MCF 10A (cell line): ENCODE measurements around the gene ARHGAP40. TPM values are rescaled to one million over a fixed set of nuclear protein-coding genes. Genes with fewer than 3 reads are reported as not detected.

Experiments
- BruUV-seq: library from RNA; stranded (reverse); fragments of 400-500 nt; replicated peaks from 2 replicates; lab custom pipeline; 2021; lab: Mats Ljungman, UMichigan
- CTCF ChIA-PET: fragments of 300-600 bp; sonication (Branson Sonifier 250); formaldehyde crosslinking; extraction: SDS; loops from one replicate; lab custom pipeline; 2021; ENCODE audit warnings: antibody characterized with exemption, inconsistent platforms; lab: Yijun Ruan, JAX
- POLR2A ChIA-PET: fragments of 300-600, 350-650 bp; sonication (Branson Sonifier 250); formaldehyde crosslinking; extraction: SDS; loops from one replicate; lab custom pipeline; 2020; ENCODE audit warnings: antibody characterized with exemption, inconsistent platforms; lab: Yijun Ruan, JAX
- DNase-seq: peaks from one replicate; pipeline ENCODE4 v3.0.0-alpha.2; 2018; ENCODE audit not compliant: unreplicated experiment
- H3K27ac Mint-ChIP-seq: one replicate; pipeline ENCODE4 v1.8.0; 2022; ENCODE audit warnings: mild to moderate bottlenecking, low read depth, mixed read lengths; ENCODE audit not compliant: unreplicated experiment
- H3K27me3 Mint-ChIP-seq: one replicate; pipeline ENCODE4 v1.8.0; 2022; ENCODE audit warnings: mixed read lengths; ENCODE audit not compliant: insufficient read depth, unreplicated experiment
- H3K36me3 Mint-ChIP-seq: one replicate; pipeline ENCODE4 v1.8.0; 2022; ENCODE audit warnings: mild to moderate bottlenecking, moderate library complexity, mixed read lengths; ENCODE audit not compliant: insufficient read depth, unreplicated experiment
- H3K4me1 Mint-ChIP-seq: one replicate; pipeline ENCODE4 v1.8.0; 2022; ENCODE audit warnings: mixed read lengths; ENCODE audit not compliant: insufficient read depth, unreplicated experiment
- H3K4me3 Mint-ChIP-seq: one replicate; pipeline ENCODE4 v1.8.0; 2022; ENCODE audit warnings: mild to moderate bottlenecking, moderate library complexity, mixed read lengths; ENCODE audit not compliant: unreplicated experiment
- H3K9me3 Mint-ChIP-seq: one replicate; pipeline ENCODE4 v1.8.0; 2022; ENCODE audit warnings: mixed read lengths; ENCODE audit not compliant: unreplicated experiment
- intact Hi-C: fragments of 100-400 bp; cut with micrococcal nuclease; formaldehyde crosslinking; loops from 2 replicates; pipeline ENCODE4 v1.14.1; 2022
- total RNA-seq: library from RNA; stranded (reverse); gene quantifications from 2 replicates; pipeline ENCODE4 v1.2.3, GENCODE V29; 2022
- TF ChIP-seq, protein P1 (sequence below): fragments of 200-600 bp; IDR thresholded peaks from one replicate; pipeline ENCODE4 v1.8.0; 2022; ENCODE audit warnings: antibody characterized with exemption, mild to moderate bottlenecking; ENCODE audit not compliant: unreplicated experiment

Gene ARHGAP40
- total RNA-seq, 1 experiment from 2014 or later = not detected

DNA sequence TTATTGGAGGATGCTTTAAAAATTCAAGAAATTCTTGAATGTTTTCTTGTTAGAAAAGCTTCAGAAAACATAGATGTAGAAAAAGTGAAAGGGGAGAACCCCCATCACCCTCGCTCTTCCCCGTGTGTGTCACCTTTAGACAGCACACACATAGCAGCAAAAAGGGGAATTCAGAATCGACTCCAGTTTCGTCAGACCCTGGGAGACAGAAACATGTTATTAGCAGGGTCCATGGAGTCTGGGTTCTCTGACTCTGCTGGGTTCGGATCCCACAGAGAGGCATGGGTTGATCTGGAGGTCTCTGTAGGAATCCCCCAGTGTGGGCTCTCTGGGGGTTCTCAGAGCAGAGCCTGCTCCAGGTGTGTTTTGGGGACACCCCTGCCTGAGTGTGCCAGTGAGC lies 43.7 kb downstream of the ARHGAP40 start:
- ChIA-PET POLR2A (interaction anchor here (1.2 kb wide), 1 partner anchor 103 kb away, joined by 4 read pairs; the partner anchor contains the start of gene ACTR5), CTCF (interaction anchor here (0.6 to 17.3 kb wide), 27 partner anchors 8 to 1797 kb away, joined by 3 to 389 read pairs (median 4); partner anchors contain the start of gene ACTR5)
- no peaks in the 10 kb centered on the region for H3K9me3 Mint-ChIP-seq
- intact Hi-C loops = no loop called here
- H3K4me3 Mint-ChIP-seq = no peak overlapping the region
- DNase-seq = no peak
- H3K27me3 Mint-ChIP-seq = peaks cover 51% of the 10 kb centered on the region
- BruUV-seq = no TSS peak
- H3K4me1 Mint-ChIP-seq = peaks cover 9% of the 10 kb centered on the region
- no peaks in the 10 kb centered on the region for H3K36me3 Mint-ChIP-seq
- TF ChIP-seq, protein P1, sequence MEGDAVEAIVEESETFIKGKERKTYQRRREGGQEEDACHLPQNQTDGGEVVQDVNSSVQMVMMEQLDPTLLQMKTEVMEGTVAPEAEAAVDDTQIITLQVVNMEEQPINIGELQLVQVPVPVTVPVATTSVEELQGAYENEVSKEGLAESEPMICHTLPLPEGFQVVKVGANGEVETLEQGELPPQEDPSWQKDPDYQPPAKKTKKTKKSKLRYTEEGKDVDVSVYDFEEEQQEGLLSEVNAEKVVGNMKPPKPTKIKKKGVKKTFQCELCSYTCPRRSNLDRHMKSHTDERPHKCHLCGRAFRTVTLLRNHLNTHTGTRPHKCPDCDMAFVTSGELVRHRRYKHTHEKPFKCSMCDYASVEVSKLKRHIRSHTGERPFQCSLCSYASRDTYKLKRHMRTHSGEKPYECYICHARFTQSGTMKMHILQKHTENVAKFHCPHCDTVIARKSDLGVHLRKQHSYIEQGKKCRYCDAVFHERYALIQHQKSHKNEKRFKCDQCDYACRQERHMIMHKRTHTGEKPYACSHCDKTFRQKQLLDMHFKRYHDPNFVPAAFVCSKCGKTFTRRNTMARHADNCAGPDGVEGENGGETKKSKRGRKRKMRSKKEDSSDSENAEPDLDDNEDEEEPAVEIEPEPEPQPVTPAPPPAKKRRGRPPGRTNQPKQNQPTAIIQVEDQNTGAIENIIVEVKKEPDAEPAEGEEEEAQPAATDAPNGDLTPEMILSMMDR = no peak
- H3K27ac Mint-ChIP-seq = no peak overlapping the region

DNA sequence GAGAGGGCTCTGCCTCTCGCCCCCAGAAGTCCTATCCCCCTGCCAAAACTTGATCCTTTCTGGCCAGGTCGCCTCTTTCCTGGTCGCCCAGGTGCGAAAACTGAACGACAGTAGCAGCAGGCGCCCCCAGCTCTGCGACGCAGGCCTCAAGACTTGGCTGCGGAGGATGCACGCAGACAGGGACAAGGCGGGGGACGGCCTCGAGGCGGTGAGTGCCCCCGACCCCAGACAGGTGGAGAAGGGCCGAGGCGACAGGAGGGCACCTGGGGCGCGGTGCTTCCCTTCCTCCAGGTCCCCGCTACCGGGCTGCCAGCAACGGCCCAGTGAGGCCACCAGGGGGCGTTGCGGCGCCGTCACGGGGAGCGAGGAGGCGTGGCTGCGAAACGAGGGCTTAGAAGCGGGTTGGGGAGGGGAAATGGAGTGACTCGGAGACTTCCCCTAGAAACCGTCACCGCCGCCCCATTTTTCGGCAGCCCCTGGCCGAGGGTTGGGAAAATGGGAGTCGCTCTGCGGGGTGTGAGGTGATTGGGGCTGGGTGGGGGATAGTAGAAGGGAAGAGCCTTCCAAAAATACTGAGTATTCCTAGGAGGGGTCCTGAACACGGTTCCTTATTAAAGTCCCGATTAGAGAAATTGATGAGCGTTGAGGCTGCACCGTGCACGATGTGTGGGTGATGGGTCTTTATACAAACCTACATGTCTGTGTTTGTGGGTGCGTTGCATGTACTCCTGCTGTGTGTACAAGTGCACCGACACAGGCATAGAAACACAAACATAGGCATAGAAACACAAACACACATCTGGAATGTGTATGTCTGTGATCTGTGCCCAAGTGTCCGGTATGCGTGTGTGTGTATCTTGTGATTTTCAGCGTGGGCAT lies 44.6 kb downstream of the ARHGAP40 start:
- no TSS peak for BruUV-seq
- POLR2A ChIA-PET = interaction anchor here (1.2 kb wide), 1 partner anchor 103 kb away, joined by 4 read pairs; the partner anchor contains the start of gene ACTR5
- H3K27me3 Mint-ChIP-seq = peaks cover 42% of the 10 kb centered on the region
- H3K9me3 Mint-ChIP-seq = no peaks in the 10 kb centered on the region
- CTCF ChIA-PET = interaction anchor here (0.6 to 17.3 kb wide), 31 partner anchors 9 to 1798 kb away, joined by 3 to 389 read pairs (median 4); partner anchors contain the start of gene ACTR5
- no peak overlapping the region for H3K27ac Mint-ChIP-seq
- TF ChIP-seq, protein P1 = peak; percentile 96
- intact Hi-C loops = loop anchor here (1.0 kb wide), 3 partner anchors 85 to 402 kb away; no protein-coding TSS in a partner anchor
- peak overlapping the region; percentile 60 for H3K4me3 Mint-ChIP-seq
- DNase-seq = peak; percentile 74
- H3K36me3 Mint-ChIP-seq = no peaks in the 10 kb centered on the region
- H3K4me1 Mint-ChIP-seq = peaks cover 9% of the 10 kb centered on the region

DNA sequence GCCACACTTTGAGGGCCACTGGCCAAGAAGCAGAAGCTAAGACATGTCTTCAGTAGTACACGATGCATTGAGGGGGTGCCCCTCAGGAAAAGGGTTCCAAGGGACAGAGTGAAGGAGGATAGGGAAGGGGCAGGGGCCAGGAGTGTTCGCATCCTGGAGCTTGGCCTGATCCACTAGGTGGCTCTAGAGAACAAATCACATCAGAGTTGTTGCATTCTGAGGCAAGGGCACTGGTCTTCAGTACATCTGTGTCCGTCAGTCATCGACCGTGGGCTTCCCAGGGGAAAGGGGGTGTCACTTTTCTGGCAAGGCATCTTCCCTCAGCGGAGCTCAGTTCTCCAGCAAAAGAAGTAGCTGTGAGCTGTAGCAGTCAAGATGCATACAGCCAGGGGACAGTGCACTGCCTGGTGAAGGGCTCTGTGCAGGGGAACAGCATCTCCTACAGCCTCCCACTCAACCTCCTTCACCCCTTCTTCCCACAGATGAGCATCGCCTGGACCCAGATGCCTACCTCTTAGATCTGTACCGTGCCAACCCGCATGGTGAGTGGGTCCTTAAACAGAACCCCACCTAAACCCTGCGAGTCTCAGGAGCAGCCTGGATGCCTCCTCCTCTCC lies 47.8 kb downstream of the ARHGAP40 start:
- peak; percentile 31 for DNase-seq
- BruUV-seq = no TSS peak
- H3K4me3 Mint-ChIP-seq = no peak overlapping the region
- H3K36me3 Mint-ChIP-seq = no peaks in the 10 kb centered on the region
- CTCF ChIA-PET = interaction anchor here (0.6 to 17.3 kb wide), 54 partner anchors 11 to 432 kb away, joined by 3 to 389 read pairs (median 4); partner anchors contain the start of genes ACTR5 and DHX35
- TF ChIP-seq, protein P1 = peak; percentile 40
- intact Hi-C loops = loop anchor here (1.0 kb wide), 1 partner anchor 102 kb away; no protein-coding TSS in a partner anchor
- H3K27me3 Mint-ChIP-seq = peaks cover 36% of the 10 kb centered on the region
- POLR2A ChIA-PET = interaction anchor here (0.8 to 1.4 kb wide), 4 partner anchors 11 to 104 kb away, joined by 3 to 10 read pairs (median 4); partner anchors contain the start of gene ACTR5
- peaks cover 9% of the 10 kb centered on the region for H3K4me1 Mint-ChIP-seq
- no peak overlapping the region for H3K27ac Mint-ChIP-seq
- H3K9me3 Mint-ChIP-seq = peaks cover 9% of the 10 kb centered on the region
